ENCODE measurements around the gene IL10RA. TPM values are rescaled to one million over a fixed set of nuclear protein-coding genes. Genes with fewer than 3 reads are reported as not detected.

Gene IL10RA
- total RNA-seq, 1 experiment from 2014 or later: 1.7 TPM

DNA sequence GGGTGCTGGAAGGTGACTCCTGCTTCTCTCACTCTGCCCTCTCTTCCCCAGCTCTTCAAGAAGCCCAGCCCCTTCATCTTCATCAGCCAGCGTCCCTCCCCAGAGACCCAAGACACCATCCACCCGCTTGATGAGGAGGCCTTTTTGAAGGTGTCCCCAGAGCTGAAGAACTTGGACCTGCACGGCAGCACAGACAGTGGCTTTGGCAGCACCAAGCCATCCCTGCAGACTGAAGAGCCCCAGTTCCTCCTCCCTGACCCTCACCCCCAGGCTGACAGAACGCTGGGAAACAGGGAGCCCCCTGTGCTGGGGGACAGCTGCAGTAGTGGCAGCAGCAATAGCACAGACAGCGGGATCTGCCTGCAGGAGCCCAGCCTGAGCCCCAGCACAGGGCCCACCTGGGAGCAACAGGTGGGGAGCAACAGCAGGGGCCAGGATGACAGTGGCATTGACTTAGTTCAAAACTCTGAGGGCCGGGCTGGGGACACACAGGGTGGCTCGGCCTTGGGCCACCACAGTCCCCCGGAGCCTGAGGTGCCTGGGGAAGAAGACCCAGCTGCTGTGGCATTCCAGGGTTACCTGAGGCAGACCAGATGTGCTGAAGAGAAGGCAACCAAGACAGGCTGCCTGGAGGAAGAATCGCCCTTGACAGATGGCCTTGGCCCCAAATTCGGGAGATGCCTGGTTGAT is 12.6 kb downstream of the IL10RA start:
- intact Hi-C loops (cut with micrococcal nuclease): no loop called here
- BruUV-seq (replicated peaks): no TSS peak
- Histone ChIP-seq H3K36me3 (ENCODE audit: control insufficient read depth in 1 of 2, insufficient read depth in 2 of 2, low read length in 2 of 2) (no peaks in the 10 kb centered on the region), H3K9me3 (ENCODE audit: control insufficient read depth in 1 of 2, insufficient read depth in 1 of 2, low read depth in 1 of 2, low read length in 2 of 2) (no peaks in the 10 kb centered on the region), H3K4me1 (ENCODE audit: control insufficient read depth in 1 of 2, insufficient read depth in 2 of 2, low read length in 2 of 2) (no peaks in the 10 kb centered on the region), H3K9ac (ENCODE audit: low read length) (no peak overlapping the region), H3K27me3 (ENCODE audit: insufficient read depth, low read length) (no peaks in the 10 kb centered on the region), H3K79me2 (ENCODE audit: insufficient read depth, low read length) (no peaks in the 10 kb centered on the region), H3K9me2 (ENCODE audit: insufficient read depth) (no peaks in the 10 kb centered on the region), H3K4me3 (replicated peaks in 1 of 2; ENCODE audit: low read depth in 1 of 2, low read length in 2 of 2) (no peak overlapping the region), H2AFZ (ENCODE audit: low read depth, low read length, poor library complexity, severe bottlenecking) (no peak overlapping the region), H3K4me2 (ENCODE audit: low read length) (no peak overlapping the region), H4K20me1 (ENCODE audit: insufficient read depth) (no peaks in the 10 kb centered on the region), H3K27ac (ENCODE audit: low read depth, low read length) (no peak overlapping the region)
- no peak for TF ChIP-seq POLR2A (IDR thresholded peaks at IDR 0.05; ENCODE audit: borderline replicate concordance, extremely low read depth, insufficient read depth, insufficient read length)
- TF ChIP-seq, protein P1, sequence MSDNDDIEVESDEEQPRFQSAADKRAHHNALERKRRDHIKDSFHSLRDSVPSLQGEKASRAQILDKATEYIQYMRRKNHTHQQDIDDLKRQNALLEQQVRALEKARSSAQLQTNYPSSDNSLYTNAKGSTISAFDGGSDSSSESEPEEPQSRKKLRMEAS (IDR thresholded peaks at IDR 0.05): no peak
- TF ChIP-seq YY1 (IDR thresholded peaks at IDR 0.05; ENCODE audit: extremely low read depth, insufficient replicate concordance, low read depth, low read length): no peak
- TF ChIP-seq EZH2phosphoT487 (IDR thresholded peaks at IDR 0.05; ENCODE audit: borderline replicate concordance): no peak
- TF ChIP-seq, protein P2, sequence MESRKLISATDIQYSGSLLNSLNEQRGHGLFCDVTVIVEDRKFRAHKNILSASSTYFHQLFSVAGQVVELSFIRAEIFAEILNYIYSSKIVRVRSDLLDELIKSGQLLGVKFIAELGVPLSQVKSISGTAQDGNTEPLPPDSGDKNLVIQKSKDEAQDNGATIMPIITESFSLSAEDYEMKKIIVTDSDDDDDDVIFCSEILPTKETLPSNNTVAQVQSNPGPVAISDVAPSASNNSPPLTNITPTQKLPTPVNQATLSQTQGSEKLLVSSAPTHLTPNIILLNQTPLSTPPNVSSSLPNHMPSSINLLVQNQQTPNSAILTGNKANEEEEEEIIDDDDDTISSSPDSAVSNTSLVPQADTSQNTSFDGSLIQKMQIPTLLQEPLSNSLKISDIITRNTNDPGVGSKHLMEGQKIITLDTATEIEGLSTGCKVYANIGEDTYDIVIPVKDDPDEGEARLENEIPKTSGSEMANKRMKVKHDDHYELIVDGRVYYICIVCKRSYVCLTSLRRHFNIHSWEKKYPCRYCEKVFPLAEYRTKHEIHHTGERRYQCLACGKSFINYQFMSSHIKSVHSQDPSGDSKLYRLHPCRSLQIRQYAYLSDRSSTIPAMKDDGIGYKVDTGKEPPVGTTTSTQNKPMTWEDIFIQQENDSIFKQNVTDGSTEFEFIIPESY (IDR thresholded peaks at IDR 0.05; ENCODE audit: extremely low read depth, insufficient replicate concordance, low read length): no peak
- TF ChIP-seq, protein P3, sequence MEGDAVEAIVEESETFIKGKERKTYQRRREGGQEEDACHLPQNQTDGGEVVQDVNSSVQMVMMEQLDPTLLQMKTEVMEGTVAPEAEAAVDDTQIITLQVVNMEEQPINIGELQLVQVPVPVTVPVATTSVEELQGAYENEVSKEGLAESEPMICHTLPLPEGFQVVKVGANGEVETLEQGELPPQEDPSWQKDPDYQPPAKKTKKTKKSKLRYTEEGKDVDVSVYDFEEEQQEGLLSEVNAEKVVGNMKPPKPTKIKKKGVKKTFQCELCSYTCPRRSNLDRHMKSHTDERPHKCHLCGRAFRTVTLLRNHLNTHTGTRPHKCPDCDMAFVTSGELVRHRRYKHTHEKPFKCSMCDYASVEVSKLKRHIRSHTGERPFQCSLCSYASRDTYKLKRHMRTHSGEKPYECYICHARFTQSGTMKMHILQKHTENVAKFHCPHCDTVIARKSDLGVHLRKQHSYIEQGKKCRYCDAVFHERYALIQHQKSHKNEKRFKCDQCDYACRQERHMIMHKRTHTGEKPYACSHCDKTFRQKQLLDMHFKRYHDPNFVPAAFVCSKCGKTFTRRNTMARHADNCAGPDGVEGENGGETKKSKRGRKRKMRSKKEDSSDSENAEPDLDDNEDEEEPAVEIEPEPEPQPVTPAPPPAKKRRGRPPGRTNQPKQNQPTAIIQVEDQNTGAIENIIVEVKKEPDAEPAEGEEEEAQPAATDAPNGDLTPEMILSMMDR (IDR thresholded peaks at IDR 0.05 in 2 of 3, conservative IDR thresholded peaks at IDR 0.05 in 1 of 3; ENCODE audit: borderline replicate concordance in 1 of 3, insufficient read depth in 1 of 3, low read depth in 2 of 3, low read length in 2 of 3): no peak
- TF ChIP-seq TCF7L2 (IDR thresholded peaks at IDR 0.05; ENCODE audit: borderline replicate concordance, extremely low read depth, insufficient read depth, insufficient read length): no peak
- TF ChIP-seq POLR2AphosphoS5 (IDR thresholded peaks at IDR 0.05; ENCODE audit: low read depth, low read length): no peak
- TF ChIP-seq, protein P4, sequence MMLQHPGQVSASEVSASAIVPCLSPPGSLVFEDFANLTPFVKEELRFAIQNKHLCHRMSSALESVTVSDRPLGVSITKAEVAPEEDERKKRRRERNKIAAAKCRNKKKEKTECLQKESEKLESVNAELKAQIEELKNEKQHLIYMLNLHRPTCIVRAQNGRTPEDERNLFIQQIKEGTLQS (IDR thresholded peaks at IDR 0.05): no peak
- TF ChIP-seq FOSL1 (IDR thresholded peaks at IDR 0.05; ENCODE audit: low read depth): no peak
- no peak for TF ChIP-seq SP1 (IDR thresholded peaks at IDR 0.05; ENCODE audit: low read depth)
- TF ChIP-seq SIN3A (IDR thresholded peaks at IDR 0.05; ENCODE audit: low read depth): no peak
- TF ChIP-seq RAD21 (IDR thresholded peaks at IDR 0.05; ENCODE audit: low read depth): no peak
- no peak for TF ChIP-seq EGR1 (IDR thresholded peaks at IDR 0.05; ENCODE audit: low read depth)
- TF ChIP-seq, protein P5, sequence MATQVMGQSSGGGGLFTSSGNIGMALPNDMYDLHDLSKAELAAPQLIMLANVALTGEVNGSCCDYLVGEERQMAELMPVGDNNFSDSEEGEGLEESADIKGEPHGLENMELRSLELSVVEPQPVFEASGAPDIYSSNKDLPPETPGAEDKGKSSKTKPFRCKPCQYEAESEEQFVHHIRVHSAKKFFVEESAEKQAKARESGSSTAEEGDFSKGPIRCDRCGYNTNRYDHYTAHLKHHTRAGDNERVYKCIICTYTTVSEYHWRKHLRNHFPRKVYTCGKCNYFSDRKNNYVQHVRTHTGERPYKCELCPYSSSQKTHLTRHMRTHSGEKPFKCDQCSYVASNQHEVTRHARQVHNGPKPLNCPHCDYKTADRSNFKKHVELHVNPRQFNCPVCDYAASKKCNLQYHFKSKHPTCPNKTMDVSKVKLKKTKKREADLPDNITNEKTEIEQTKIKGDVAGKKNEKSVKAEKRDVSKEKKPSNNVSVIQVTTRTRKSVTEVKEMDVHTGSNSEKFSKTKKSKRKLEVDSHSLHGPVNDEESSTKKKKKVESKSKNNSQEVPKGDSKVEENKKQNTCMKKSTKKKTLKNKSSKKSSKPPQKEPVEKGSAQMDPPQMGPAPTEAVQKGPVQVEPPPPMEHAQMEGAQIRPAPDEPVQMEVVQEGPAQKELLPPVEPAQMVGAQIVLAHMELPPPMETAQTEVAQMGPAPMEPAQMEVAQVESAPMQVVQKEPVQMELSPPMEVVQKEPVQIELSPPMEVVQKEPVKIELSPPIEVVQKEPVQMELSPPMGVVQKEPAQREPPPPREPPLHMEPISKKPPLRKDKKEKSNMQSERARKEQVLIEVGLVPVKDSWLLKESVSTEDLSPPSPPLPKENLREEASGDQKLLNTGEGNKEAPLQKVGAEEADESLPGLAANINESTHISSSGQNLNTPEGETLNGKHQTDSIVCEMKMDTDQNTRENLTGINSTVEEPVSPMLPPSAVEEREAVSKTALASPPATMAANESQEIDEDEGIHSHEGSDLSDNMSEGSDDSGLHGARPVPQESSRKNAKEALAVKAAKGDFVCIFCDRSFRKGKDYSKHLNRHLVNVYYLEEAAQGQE (IDR thresholded peaks at IDR 0.05; ENCODE audit: low read depth): no peak
- TF ChIP-seq CBX3 (IDR thresholded peaks at IDR 0.05; ENCODE audit: low read depth): no peak
- no peak for TF ChIP-seq CEBPB (IDR thresholded peaks at IDR 0.05; ENCODE audit: low read depth)
- no peak for TF ChIP-seq ZNF274 (IDR thresholded peaks at IDR 0.05; ENCODE audit: low read depth, low read length)
- TF ChIP-seq ZFX (IDR thresholded peaks at IDR 0.05): no peak
- DNase-seq (ENCODE audit: low read depth, low spot score) (no peak), ATAC-seq (no peak)
- POLR2A ChIA-PET: no interaction called here
- CTCF ChIA-PET: no interaction called here
- RAD21 ChIA-PET (ENCODE audit: low non-redundant PET in 1 of 2, low total read pairs in 2 of 2, uncharacterized antibody in 2 of 2, unreplicated experiment in 2 of 2): no interaction called here

Data from HCT116 (cell line).